SK-N-SH treated with all-trans-retinoic acid at 6 μM for 48 hours (cell line): ENCODE results near the gene ADK.

Experiments
- BACH2 ChIP-seq: fragments of 250-450 bp; sonication (Bioruptor Pico); IDR thresholded peaks from 2 replicates; pipeline ENCODE4 v1.9.0; 2021; ENCODE audit warnings: mild to moderate bottlenecking, borderline replicate concordance
- TF ChIP-seq, protein P1 (sequence below): fragments of 250-450 bp; sonication (Bioruptor Pico); IDR thresholded peaks from 2 replicates; pipeline ENCODE4 v1.5.0; 2020; ENCODE audit warnings: mild to moderate bottlenecking, moderate library complexity
- TF ChIP-seq, protein P2 (sequence below): fragments of 250-450 bp; sonication (Bioruptor Pico); IDR thresholded peaks from 2 replicates; pipeline ENCODE4 v1.8.0; 2020; ENCODE audit warnings: mild to moderate bottlenecking, moderate library complexity, borderline replicate concordance
- TF ChIP-seq, protein P3 (sequence below): fragments of 250-450 bp; sonication (Bioruptor Pico); IDR thresholded peaks from 2 replicates; pipeline ENCODE4 v1.5.1; 2020; ENCODE audit warnings: low read depth, mild to moderate bottlenecking, moderate library complexity

GRCh38 chr10:74207691-74208480 lies 56.9 kb downstream of the ADK start:
- TF ChIP-seq, protein P1, sequence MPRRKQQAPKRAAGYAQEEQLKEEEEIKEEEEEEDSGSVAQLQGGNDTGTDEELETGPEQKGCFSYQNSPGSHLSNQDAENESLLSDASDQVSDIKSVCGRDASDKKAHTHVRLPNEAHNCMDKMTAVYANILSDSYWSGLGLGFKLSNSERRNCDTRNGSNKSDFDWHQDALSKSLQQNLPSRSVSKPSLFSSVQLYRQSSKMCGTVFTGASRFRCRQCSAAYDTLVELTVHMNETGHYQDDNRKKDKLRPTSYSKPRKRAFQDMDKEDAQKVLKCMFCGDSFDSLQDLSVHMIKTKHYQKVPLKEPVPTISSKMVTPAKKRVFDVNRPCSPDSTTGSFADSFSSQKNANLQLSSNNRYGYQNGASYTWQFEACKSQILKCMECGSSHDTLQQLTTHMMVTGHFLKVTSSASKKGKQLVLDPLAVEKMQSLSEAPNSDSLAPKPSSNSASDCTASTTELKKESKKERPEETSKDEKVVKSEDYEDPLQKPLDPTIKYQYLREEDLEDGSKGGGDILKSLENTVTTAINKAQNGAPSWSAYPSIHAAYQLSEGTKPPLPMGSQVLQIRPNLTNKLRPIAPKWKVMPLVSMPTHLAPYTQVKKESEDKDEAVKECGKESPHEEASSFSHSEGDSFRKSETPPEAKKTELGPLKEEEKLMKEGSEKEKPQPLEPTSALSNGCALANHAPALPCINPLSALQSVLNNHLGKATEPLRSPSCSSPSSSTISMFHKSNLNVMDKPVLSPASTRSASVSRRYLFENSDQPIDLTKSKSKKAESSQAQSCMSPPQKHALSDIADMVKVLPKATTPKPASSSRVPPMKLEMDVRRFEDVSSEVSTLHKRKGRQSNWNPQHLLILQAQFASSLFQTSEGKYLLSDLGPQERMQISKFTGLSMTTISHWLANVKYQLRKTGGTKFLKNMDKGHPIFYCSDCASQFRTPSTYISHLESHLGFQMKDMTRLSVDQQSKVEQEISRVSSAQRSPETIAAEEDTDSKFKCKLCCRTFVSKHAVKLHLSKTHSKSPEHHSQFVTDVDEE (CRISPR knock-in tag), result no peak
- TF ChIP-seq, protein P2, sequence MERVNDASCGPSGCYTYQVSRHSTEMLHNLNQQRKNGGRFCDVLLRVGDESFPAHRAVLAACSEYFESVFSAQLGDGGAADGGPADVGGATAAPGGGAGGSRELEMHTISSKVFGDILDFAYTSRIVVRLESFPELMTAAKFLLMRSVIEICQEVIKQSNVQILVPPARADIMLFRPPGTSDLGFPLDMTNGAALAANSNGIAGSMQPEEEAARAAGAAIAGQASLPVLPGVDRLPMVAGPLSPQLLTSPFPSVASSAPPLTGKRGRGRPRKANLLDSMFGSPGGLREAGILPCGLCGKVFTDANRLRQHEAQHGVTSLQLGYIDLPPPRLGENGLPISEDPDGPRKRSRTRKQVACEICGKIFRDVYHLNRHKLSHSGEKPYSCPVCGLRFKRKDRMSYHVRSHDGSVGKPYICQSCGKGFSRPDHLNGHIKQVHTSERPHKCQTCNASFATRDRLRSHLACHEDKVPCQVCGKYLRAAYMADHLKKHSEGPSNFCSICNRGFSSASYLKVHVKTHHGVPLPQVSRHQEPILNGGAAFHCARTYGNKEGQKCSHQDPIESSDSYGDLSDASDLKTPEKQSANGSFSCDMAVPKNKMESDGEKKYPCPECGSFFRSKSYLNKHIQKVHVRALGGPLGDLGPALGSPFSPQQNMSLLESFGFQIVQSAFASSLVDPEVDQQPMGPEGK (CRISPR knock-in tag), result no peak
- TF ChIP-seq, protein P3, sequence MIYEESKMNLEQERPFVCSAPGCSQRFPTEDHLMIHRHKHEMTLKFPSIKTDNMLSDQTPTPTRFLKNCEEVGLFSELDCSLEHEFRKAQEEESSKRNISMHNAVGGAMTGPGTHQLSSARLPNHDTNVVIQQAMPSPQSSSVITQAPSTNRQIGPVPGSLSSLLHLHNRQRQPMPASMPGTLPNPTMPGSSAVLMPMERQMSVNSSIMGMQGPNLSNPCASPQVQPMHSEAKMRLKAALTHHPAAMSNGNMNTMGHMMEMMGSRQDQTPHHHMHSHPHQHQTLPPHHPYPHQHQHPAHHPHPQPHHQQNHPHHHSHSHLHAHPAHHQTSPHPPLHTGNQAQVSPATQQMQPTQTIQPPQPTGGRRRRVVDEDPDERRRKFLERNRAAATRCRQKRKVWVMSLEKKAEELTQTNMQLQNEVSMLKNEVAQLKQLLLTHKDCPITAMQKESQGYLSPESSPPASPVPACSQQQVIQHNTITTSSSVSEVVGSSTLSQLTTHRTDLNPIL (CRISPR knock-in tag), result no peak
- TF ChIP-seq BACH2 (CRISPR knock-in tag), result no peak
